SKM-1 (cell line): Measurements from ENCODE around the gene DHCR24.
"Not testable (repeated sequence)": the region's sequence is repeated elsewhere in the genome, so short reads cannot be mapped to it uniquely, and the experiment has no call there.

ENCODE experiments used
- DNase-seq: peaks from one replicate; lab custom pipeline; 2025; ENCODE audit not compliant: unreplicated experiment; lab: John Stamatoyannopoulos, UW

Gene DHCR24

GRCh38 chr1:54886724-54887664 lies at the start of gene DHCR24:
Gene DHCR24 (minus strand): TSS chr1:54887195. CDS start chr1:54887119, 76 bp downstream.
- DNase-seq: peak; percentile 80

- DNase-seq: no peak
Observed at GRCh38 chr1:54936791-54937190, 49.8 kb upstream of the DHCR24 start.

- no peak for DNase-seq
Observed at GRCh38 chr1:54934869-54935268, 47.9 kb upstream of the DHCR24 start.

- DNase-seq: not testable (repeated sequence)
Observed at GRCh38 chr1:54934081-54934480, 47.1 kb upstream of the DHCR24 start.

GRCh38 chr1:54931275-54931840 lies 44.4 kb upstream of the DHCR24 start:
- DNase-seq: no peak

GRCh38 chr1:54929700-54930099 lies 42.7 kb upstream of the DHCR24 start:
- no peak for DNase-seq

GRCh38 chr1:54928327-54928726 lies 41.3 kb upstream of the DHCR24 start:
- DNase-seq: no peak

GRCh38 chr1:54927472-54928240 lies 40.7 kb upstream of the DHCR24 start:
- DNase-seq: no peak

- no peak for DNase-seq
Observed at GRCh38 chr1:54926970-54927369, 40.0 kb upstream of the DHCR24 start.

- no peak for DNase-seq
Observed at GRCh38 chr1:54922921-54923421, 36.0 kb upstream of the DHCR24 start.

- no peak for DNase-seq
Observed at GRCh38 chr1:54922040-54922761, 35.2 kb upstream of the DHCR24 start.

- DNase-seq: no peak
Observed at GRCh38 chr1:54919367-54920359, 32.7 kb upstream of the DHCR24 start.

- DNase-seq: not testable (repeated sequence)
Observed at GRCh38 chr1:54911076-54911475, 24.1 kb upstream of the DHCR24 start.

GRCh38 chr1:54906586-54906985 lies 19.6 kb upstream of the DHCR24 start:
- DNase-seq: no peak

GRCh38 chr1:54904476-54905048 lies 17.6 kb upstream of the DHCR24 start:
- DNase-seq: no peak

- DNase-seq: no peak
Observed at GRCh38 chr1:54894271-54894670, 7.3 kb upstream of the DHCR24 start.

- no peak for DNase-seq
Observed at GRCh38 chr1:54892586-54892985, 5.6 kb upstream of the DHCR24 start.

GRCh38 chr1:54889132-54889725 lies 2.2 kb upstream of the DHCR24 start:
- no peak for DNase-seq
